ENCODE measurements around the gene C10orf143.

DNA sequence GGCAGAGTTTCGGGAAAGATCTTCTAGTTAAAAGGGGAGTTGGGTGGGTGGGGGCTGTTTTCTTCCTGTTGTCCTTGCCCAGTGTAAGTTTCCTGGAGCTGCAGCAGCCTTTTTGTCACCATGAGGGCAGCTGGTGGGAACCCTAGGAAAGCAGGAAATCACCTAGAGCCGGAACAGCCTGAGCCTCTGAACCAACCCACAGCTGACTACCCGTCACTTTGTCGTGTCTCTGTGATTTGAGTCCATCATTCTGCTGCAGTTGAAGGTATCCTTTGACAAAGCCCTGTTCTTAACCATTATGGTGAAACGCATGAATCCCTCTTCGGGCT, 1.2 kb upstream of the C10orf143 start:
- no peak for TF ChIP-seq SP1 (IDR thresholded peaks at IDR 0.05; ENCODE audit: low read depth, low read length)
- TF ChIP-seq RBBP5 (IDR thresholded peaks at IDR 0.05; ENCODE audit: borderline replicate concordance, low read depth, low read length): no peak
- no peak for TF ChIP-seq POLR2A (IDR thresholded peaks at IDR 0.05; ENCODE audit: control extremely low read depth in 1 of 2, low read depth in 2 of 2, low read length in 2 of 2)
- no peak for TF ChIP-seq CEBPB (IDR thresholded peaks at IDR 0.05; ENCODE audit: low read depth, low read length)
- no peak for TF ChIP-seq JUN (IDR thresholded peaks at IDR 0.05; ENCODE audit: low read depth, low read length)
- TF ChIP-seq SRF (IDR thresholded peaks at IDR 0.05; ENCODE audit: low read depth, low read length): no peak
- TF ChIP-seq CTCF (IDR thresholded peaks at IDR 0.05; ENCODE audit: control extremely low read depth in 1 of 3, insufficient read depth in 1 of 3, low read depth in 1 of 3, low read length in 3 of 3): no peak
- TF ChIP-seq YY1 (IDR thresholded peaks at IDR 0.05; ENCODE audit: low read depth, low read length): no peak
- TF ChIP-seq POLR2AphosphoS5 (IDR thresholded peaks at IDR 0.05; ENCODE audit: low read depth, low read length): no peak

All from H1 (cell line).